Esophagus muscularis mucosa (tissue), 3 donors: ENCODE results near the gene ZNF91.

Experiments used
- CTCF ChIP-seq, 3 experiments: fragments of 200-600 bp in 2 of 3; fragments of 450-650 bp in 1 of 3; sonication (generic) in 2 of 3; IDR thresholded peaks; one replicate each; pipeline ENCODE4 v1.5.1; 2017 to 2019; ENCODE audit warnings: antibody characterized with exemption in 3 of 3, mild to moderate bottlenecking in 2 of 3, moderate library complexity in 1 of 3
- POLR2AphosphoS5 ChIP-seq, 2 donors: sonication (generic); formaldehyde crosslinking; IDR thresholded peaks; one replicate each; pipeline ENCODE4 v1.6.1; 2017; ENCODE audit warnings: antibody characterized with exemption in 2 of 2

- TF ChIP-seq POLR2AphosphoS5 (IDR thresholded peaks at IDR 0.05) (no peak), CTCF (IDR thresholded peaks at IDR 0.05) (no peak)
Observed at GRCh38 chr19:23343434-23344010, 51.7 kb downstream of the ZNF91 start.
